ENCODE results near the gene CLEC20A.

DNA sequence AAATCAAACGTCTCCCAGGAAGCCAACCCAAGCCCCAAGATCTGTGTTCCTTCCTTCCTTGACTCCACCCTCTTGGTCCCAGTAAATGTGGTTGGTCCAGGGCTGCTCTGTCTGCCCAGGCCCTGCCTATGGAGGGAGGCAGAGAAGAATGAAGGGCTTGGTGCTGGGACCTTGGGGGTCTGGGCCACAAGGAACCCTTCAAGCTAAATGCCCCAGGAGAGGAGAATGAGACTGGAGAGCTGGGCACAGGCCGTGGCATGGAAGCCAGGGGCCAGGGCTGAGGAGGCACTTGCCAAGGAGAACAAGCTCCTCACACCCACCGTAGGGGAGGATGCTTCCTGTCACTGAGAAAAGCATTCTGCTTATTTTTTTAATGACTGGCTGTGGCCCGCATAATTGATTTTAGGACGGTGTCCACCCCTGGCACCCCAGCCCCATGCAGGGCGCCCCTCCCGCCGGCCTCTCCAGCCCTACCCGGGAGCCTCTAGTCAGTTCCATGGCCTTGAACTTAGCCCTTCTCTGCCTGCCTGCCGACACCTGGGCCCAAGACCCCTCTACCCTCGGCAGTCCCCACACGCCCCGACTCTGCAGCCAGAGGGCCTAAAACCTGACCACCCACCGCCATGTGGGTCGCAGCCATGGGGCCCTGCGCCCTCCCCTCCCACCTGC, 889 bp downstream of the CLEC20A start:
- TF ChIP-seq, protein P1, sequence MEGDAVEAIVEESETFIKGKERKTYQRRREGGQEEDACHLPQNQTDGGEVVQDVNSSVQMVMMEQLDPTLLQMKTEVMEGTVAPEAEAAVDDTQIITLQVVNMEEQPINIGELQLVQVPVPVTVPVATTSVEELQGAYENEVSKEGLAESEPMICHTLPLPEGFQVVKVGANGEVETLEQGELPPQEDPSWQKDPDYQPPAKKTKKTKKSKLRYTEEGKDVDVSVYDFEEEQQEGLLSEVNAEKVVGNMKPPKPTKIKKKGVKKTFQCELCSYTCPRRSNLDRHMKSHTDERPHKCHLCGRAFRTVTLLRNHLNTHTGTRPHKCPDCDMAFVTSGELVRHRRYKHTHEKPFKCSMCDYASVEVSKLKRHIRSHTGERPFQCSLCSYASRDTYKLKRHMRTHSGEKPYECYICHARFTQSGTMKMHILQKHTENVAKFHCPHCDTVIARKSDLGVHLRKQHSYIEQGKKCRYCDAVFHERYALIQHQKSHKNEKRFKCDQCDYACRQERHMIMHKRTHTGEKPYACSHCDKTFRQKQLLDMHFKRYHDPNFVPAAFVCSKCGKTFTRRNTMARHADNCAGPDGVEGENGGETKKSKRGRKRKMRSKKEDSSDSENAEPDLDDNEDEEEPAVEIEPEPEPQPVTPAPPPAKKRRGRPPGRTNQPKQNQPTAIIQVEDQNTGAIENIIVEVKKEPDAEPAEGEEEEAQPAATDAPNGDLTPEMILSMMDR (IDR thresholded peaks at IDR 0.05): no peak
- no peak for TF ChIP-seq ZFX (IDR thresholded peaks at IDR 0.05; ENCODE audit: borderline replicate concordance)
